Right renal cortex interstitium (tissue), 3 donors: ENCODE measurements around the gene CLNK. TPM values are rescaled to one million over a fixed set of nuclear protein-coding genes. Genes with fewer than 3 reads are reported as not detected.

Experiments
- DNase-seq, 3 donors: peaks; one replicate each; pipeline ENCODE4 v3.0.0-alpha.2; 2013; ENCODE audit warnings: low read depth in 3 of 3, low spot score in 2 of 3
- polyA plus RNA-seq, 3 donors: library from polyadenylated mRNA; unstranded; fragments of 120-200 nt; gene quantifications; one replicate each; pipeline ENCODE4 v1.2.1, GENCODE V29; 2013; ENCODE audit not compliant: insufficient read length in 3 of 3

CLNK gene
- polyA plus RNA-seq, 3 donors, result 0.44 to 1.1 (median 1.1) TPM

GRCh38 chr4:10666616-10667015 lies 18.0 kb downstream of the CLNK start:
- no peak for DNase-seq

- DNase-seq, result no peak
Observed at GRCh38 chr4:10664408-10664807, 20.2 kb downstream of the CLNK start.

GRCh38 chr4:10662937-10663336 lies 21.6 kb downstream of the CLNK start:
- no peak for DNase-seq

- no peak for DNase-seq
Observed at GRCh38 chr4:10661047-10661446, 23.5 kb downstream of the CLNK start.

- DNase-seq, result no peak
Observed at GRCh38 chr4:10659251-10659650, 25.3 kb downstream of the CLNK start.

GRCh38 chr4:10656988-10657387 lies 27.6 kb downstream of the CLNK start:
- peak in 2 of 3 donors; percentile 10 to 26 for DNase-seq

- DNase-seq, result no peak
Observed at GRCh38 chr4:10656420-10656819, 28.1 kb downstream of the CLNK start.

GRCh38 chr4:10655968-10656367 lies 28.6 kb downstream of the CLNK start:
- DNase-seq, result no peak

GRCh38 chr4:10648479-10648878 lies 36.1 kb downstream of the CLNK start:
- no peak for DNase-seq

- DNase-seq, result no peak
Observed at GRCh38 chr4:10647846-10648245, 36.7 kb downstream of the CLNK start.

- no peak for DNase-seq
Observed at GRCh38 chr4:10643600-10644425, 40.8 kb downstream of the CLNK start.

GRCh38 chr4:10640561-10641201 lies 43.9 kb downstream of the CLNK start:
- DNase-seq, result no peak

- DNase-seq, result no peak
Observed at GRCh38 chr4:10639664-10640063, 44.9 kb downstream of the CLNK start.

- DNase-seq, result no peak
Observed at GRCh38 chr4:10639100-10639499, 45.5 kb downstream of the CLNK start.

- no peak for DNase-seq
Observed at GRCh38 chr4:10635091-10635490, 49.5 kb downstream of the CLNK start.

GRCh38 chr4:10629394-10629793 lies 55.2 kb downstream of the CLNK start:
- no peak for DNase-seq

- DNase-seq, result no peak
Observed at GRCh38 chr4:10625131-10625530, 59.4 kb downstream of the CLNK start.

GRCh38 chr4:10623862-10624261 lies 60.7 kb downstream of the CLNK start:
- no peak for DNase-seq

GRCh38 chr4:10623241-10623640 lies 61.3 kb downstream of the CLNK start:
- no peak for DNase-seq

- no peak for DNase-seq
Observed at GRCh38 chr4:10622728-10623127, 61.8 kb downstream of the CLNK start.

- no peak for DNase-seq
Observed at GRCh38 chr4:10620935-10621488, 63.6 kb downstream of the CLNK start.

- DNase-seq, result no peak
Observed at GRCh38 chr4:10619855-10620254, 64.7 kb downstream of the CLNK start.
